ENCODE results near the gene ZNF91. TPM values are rescaled to one million over a fixed set of nuclear protein-coding genes. Genes with fewer than 3 reads are reported as not detected.
A peak's percentile ranks its signal among the peaks of the same experiment; 100 is the strongest.

ZNF91 gene
- 54.2 TPM for total RNA-seq
- long read RNA-seq, full-length matches to known transcripts, result 19 of 29 reads
- long read RNA-seq, partial matches to known transcripts, result 0 of 29 reads
- long read RNA-seq, other reads (novel, unspliced or antisense), result 10 of 29 reads

DNA sequence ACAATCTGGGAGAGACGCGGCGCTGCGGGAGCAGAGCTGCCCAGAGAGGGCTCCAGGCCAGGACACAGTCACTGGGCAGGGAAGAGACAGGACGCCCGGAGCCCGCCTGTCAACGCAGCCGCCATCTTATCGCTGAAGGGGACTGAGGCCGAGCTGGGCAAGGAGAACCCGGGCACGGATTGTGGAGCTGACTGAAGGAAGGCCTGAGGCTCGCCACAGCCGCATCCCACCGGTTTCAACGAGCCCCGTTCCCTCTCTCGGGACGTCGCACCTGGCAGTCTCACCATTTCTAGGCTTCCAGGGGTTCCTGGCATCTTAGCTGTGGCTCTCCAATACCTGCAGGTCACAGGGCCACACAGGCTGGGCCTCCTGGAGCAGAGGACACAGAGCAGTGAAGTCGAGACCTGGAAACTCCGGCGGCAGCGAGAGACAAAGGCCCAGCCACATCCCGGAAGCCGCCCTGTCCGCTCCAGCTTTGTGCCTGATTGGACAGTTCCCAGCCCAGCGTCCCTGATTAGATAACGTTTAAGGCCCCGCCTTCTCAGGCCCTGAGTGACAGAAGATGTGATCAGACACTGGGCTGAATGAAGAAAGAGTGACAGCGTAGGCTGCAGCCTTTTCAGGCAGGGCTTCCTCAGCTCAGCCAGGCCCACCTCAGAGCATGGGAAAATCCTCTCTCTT lies at the start of gene ZNF91:
ZNF91 (minus strand) TSS at position 431 of the 681 bp plus-strand sequence; CDS start at position 314, 117 bp downstream.
- H3K27me3 ChIP-seq (ENCODE audit: low read depth), result no peaks in the 10 kb centered on the region
- peak within 1 kb of the TSS; percentile 81 for H3K4me3 ChIP-seq
- H3K9me3 ChIP-seq, result no peaks in the 10 kb centered on the region
- TF ChIP-seq, protein P1, sequence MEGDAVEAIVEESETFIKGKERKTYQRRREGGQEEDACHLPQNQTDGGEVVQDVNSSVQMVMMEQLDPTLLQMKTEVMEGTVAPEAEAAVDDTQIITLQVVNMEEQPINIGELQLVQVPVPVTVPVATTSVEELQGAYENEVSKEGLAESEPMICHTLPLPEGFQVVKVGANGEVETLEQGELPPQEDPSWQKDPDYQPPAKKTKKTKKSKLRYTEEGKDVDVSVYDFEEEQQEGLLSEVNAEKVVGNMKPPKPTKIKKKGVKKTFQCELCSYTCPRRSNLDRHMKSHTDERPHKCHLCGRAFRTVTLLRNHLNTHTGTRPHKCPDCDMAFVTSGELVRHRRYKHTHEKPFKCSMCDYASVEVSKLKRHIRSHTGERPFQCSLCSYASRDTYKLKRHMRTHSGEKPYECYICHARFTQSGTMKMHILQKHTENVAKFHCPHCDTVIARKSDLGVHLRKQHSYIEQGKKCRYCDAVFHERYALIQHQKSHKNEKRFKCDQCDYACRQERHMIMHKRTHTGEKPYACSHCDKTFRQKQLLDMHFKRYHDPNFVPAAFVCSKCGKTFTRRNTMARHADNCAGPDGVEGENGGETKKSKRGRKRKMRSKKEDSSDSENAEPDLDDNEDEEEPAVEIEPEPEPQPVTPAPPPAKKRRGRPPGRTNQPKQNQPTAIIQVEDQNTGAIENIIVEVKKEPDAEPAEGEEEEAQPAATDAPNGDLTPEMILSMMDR (IDR thresholded peaks at IDR 0.05), result no peak
- peak; percentile 96 for DNase-seq
- H3K36me3 ChIP-seq, result no peaks in the 10 kb centered on the region
- H3K4me1 ChIP-seq, result peaks cover 36% of the 10 kb centered on the region
- ATAC-seq, result peak; percentile 99
- peak within 1 kb of the TSS; percentile 96 for H3K27ac ChIP-seq
- intact Hi-C loops (cut with DNase I), result no loop called here

DNA sequence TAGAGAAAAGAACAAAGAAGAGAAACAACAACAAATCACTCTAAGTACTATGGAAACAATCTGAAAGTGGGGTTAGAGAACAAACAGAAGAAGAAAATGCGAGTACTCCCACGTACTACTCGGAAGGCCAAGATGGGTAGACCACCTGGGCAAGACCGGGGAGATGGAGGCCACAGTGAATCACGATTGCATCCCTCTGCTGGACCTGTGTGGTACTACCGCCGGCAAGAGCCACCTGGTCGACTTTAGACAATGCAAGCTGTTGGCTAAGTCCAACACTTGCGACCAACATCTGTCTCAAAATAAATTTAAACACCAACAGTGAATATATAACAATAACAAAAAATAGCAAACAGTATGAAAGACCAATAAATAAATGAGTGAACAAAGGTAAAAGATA lies 45.5 kb upstream of the ZNF91 start:
- H3K9me3 ChIP-seq, result peaks cover 11% of the 10 kb centered on the region
- ATAC-seq (no peak), DNase-seq (no peak)
- H3K4me1 ChIP-seq, result no peaks in the 10 kb centered on the region
- intact Hi-C loops (cut with DNase I), result no loop called here
- no peaks in the 10 kb centered on the region for H3K36me3 ChIP-seq
- H3K27ac ChIP-seq, result no peak overlapping the region
- H3K4me3 ChIP-seq, result no peak overlapping the region
- no peaks in the 10 kb centered on the region for H3K27me3 ChIP-seq (ENCODE audit: low read depth)
- TF ChIP-seq, protein P1 (IDR thresholded peaks at IDR 0.05), result peak; percentile 22

DNA sequence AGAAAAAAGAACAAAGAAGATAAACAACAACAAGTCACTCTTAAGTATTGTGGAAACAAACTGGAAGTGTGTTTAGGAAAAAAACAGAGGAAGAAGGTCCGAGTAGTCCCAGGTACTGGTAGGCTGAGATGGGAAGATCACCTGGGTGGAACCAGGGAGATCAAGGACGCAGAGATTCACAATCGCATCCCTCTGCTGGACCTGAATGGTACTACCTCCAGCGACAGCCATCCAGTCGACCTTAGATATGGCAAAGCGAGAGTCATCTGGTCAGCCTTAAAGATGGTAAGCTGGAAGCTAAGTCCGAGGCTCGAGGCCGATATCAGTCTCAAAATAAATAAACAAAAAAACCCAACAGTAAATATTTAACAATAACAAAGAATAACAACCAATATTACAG lies 44.9 kb upstream of the ZNF91 start:
- H3K4me1 ChIP-seq, result no peaks in the 10 kb centered on the region
- DNase-seq (no peak), ATAC-seq (no peak)
- no peaks in the 10 kb centered on the region for H3K36me3 ChIP-seq
- H3K9me3 ChIP-seq, result peaks cover 11% of the 10 kb centered on the region
- intact Hi-C loops (cut with DNase I), result no loop called here
- TF ChIP-seq, protein P1 (IDR thresholded peaks at IDR 0.05), result no peak
- no peak overlapping the region for H3K27ac ChIP-seq
- no peaks in the 10 kb centered on the region for H3K27me3 ChIP-seq (ENCODE audit: low read depth)
- no peak overlapping the region for H3K4me3 ChIP-seq

DNA sequence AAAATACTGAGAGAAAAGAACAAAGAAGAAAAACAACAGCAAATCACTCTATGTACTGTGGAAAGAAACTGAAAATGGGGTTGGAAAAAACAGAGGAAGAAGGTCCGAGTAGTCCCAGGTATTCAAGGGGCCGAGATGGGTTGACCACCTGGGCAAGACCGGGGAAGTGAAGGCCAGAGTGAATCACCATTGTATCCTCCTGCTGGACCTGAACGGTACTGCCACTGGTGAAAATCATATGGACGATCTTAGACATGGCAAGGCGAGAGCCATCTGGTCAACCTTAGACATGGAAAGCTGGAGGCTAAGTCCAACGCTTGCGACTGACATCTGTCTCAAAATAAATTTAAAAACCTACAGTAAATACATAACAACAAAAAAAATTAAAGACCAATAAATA lies 44.4 kb upstream of the ZNF91 start:
- H3K4me3 ChIP-seq, result no peak overlapping the region
- no peaks in the 10 kb centered on the region for H3K27me3 ChIP-seq (ENCODE audit: low read depth)
- no peak for DNase-seq
- TF ChIP-seq, protein P1 (IDR thresholded peaks at IDR 0.05), result no peak
- no peaks in the 10 kb centered on the region for H3K4me1 ChIP-seq
- intact Hi-C loops (cut with DNase I), result no loop called here
- no peak overlapping the region for H3K27ac ChIP-seq
- H3K9me3 ChIP-seq, result peaks cover 11% of the 10 kb centered on the region
- H3K36me3 ChIP-seq, result no peaks in the 10 kb centered on the region
- ATAC-seq, result no peak

DNA sequence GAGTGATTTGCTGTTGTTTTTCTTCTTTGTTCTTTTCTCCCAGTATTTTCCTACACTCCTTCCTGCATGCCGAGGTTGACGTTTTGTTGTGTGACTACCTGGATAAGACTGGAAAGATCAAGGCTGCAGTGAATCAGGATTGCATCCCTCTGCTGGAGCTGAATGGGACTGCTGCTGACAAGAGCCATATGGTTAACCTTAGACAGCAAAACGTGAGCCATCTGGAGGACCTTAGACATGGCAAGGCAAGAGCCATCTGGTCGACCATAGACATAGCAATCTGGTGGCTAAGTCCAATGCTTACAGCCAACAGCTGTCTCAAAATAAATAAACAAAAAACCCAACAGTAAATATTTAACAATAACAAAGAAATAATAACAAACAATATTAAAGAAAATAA lies 42.6 kb upstream of the ZNF91 start:
- intact Hi-C loops (cut with DNase I), result no loop called here
- ATAC-seq (no peak), DNase-seq (no peak)
- TF ChIP-seq, protein P1 (IDR thresholded peaks at IDR 0.05), result no peak
- peaks cover 11% of the 10 kb centered on the region for H3K9me3 ChIP-seq
- H3K27me3 ChIP-seq (ENCODE audit: low read depth), result no peaks in the 10 kb centered on the region
- no peaks in the 10 kb centered on the region for H3K4me1 ChIP-seq
- no peaks in the 10 kb centered on the region for H3K36me3 ChIP-seq
- H3K27ac ChIP-seq, result no peak overlapping the region
- no peak overlapping the region for H3K4me3 ChIP-seq

Data from lower lobe of right lung (tissue), 2 donors.